ENCODE results near the gene DHX35. TPM values are rescaled to one million over a fixed set of nuclear protein-coding genes. Genes with fewer than 3 reads are reported as not detected.

The DHX35 gene
- total RNA-seq, 4 donors from 2014 or later = 14.9 to 24.0 (median 15.9) TPM

DNA sequence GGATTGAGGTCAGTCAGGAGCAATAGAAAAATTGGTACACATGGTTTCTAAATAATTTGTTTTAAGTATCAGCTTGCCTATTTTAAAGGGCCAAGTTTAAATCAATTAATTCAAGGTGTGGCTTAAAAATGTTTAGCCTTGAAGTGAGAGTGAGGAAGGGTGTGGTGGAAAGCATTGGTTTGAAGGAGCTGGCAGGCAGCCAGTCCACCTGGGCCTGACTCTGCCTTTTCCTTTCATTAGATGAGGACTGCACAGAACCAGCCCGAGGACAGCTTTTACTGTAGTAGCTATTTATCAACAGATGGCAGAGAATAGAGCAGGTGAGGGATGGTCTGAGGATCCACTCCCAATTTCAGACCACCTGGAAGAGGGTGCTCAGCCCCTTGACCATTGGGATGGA, 42.4 kb downstream of the DHX35 start:
- H3K9me3 ChIP-seq = no peaks in the 10 kb centered on the region
- H3K4me1 ChIP-seq = no peaks in the 10 kb centered on the region
- no peak overlapping the region for H3K4me3 ChIP-seq
- no peak overlapping the region for H3K27ac ChIP-seq
- no peaks in the 10 kb centered on the region for H3K27me3 ChIP-seq
- DNase-seq (ENCODE audit: low spot score in 2 of 2) = no peak
- WGBS, 2 donors = 40 to 65% methylated on average over 1 of the region's 1 CpG
- TF ChIP-seq EP300 (IDR thresholded peaks at IDR 0.05) = no peak
- TF ChIP-seq, protein P1, sequence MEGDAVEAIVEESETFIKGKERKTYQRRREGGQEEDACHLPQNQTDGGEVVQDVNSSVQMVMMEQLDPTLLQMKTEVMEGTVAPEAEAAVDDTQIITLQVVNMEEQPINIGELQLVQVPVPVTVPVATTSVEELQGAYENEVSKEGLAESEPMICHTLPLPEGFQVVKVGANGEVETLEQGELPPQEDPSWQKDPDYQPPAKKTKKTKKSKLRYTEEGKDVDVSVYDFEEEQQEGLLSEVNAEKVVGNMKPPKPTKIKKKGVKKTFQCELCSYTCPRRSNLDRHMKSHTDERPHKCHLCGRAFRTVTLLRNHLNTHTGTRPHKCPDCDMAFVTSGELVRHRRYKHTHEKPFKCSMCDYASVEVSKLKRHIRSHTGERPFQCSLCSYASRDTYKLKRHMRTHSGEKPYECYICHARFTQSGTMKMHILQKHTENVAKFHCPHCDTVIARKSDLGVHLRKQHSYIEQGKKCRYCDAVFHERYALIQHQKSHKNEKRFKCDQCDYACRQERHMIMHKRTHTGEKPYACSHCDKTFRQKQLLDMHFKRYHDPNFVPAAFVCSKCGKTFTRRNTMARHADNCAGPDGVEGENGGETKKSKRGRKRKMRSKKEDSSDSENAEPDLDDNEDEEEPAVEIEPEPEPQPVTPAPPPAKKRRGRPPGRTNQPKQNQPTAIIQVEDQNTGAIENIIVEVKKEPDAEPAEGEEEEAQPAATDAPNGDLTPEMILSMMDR (IDR thresholded peaks at IDR 0.05) = no peak
- H3K36me3 ChIP-seq = peaks cover 0 to 99% (median 0%) of the 10 kb centered on the region in 3 donors

GRCh38 chr20:39009348-39009747, 47.2 kb downstream of the DHX35 start:
- no peaks in the 10 kb centered on the region for H3K27me3 ChIP-seq
- WGBS, 2 donors = 80 to 87% methylated on average over 1 of the region's 1 CpG
- no peaks in the 10 kb centered on the region for H3K9me3 ChIP-seq
- H3K36me3 ChIP-seq = peaks cover 0 to 95% (median 5%) of the 10 kb centered on the region in 3 donors
- TF ChIP-seq, protein P1 (IDR thresholded peaks at IDR 0.05) = no peak
- TF ChIP-seq POLR2A (IDR thresholded peaks at IDR 0.05) = no peak
- no peak for TF ChIP-seq EP300 (IDR thresholded peaks at IDR 0.05)
- no peak overlapping the region for H3K27ac ChIP-seq
- no peak overlapping the region for H3K4me3 ChIP-seq
- DNase-seq (ENCODE audit: low spot score in 2 of 2) = no peak
- no peaks in the 10 kb centered on the region for H3K4me1 ChIP-seq

GRCh38 chr20:39010496-39010895, 48.4 kb downstream of the DHX35 start:
- H3K4me1 ChIP-seq = no peaks in the 10 kb centered on the region
- WGBS, 2 donors = 75 to 87% methylated on average over 1 of the region's 1 CpG
- H3K9me3 ChIP-seq = no peaks in the 10 kb centered on the region
- no peaks in the 10 kb centered on the region for H3K27me3 ChIP-seq
- H3K36me3 ChIP-seq = peaks cover 0 to 96% (median 5%) of the 10 kb centered on the region in 3 donors
- DNase-seq (ENCODE audit: low spot score in 2 of 2) = no peak
- TF ChIP-seq, protein P1 (IDR thresholded peaks at IDR 0.05) = no peak
- TF ChIP-seq POLR2A (IDR thresholded peaks at IDR 0.05) = no peak
- no peak for TF ChIP-seq EP300 (IDR thresholded peaks at IDR 0.05)
- H3K4me3 ChIP-seq = no peak overlapping the region
- H3K27ac ChIP-seq = no peak overlapping the region

GRCh38 chr20:39013662-39014109, 51.5 kb downstream of the DHX35 start:
- Histone ChIP-seq H3K27me3 (no peaks in the 10 kb centered on the region), H3K4me1 (no peaks in the 10 kb centered on the region), H3K4me3 (no peak overlapping the region), H3K27ac (no peak overlapping the region), H3K9me3 (no peaks in the 10 kb centered on the region), H3K36me3 (peaks cover 0 to 94% (median 5%) of the 10 kb centered on the region in 3 donors)
- TF ChIP-seq, protein P1 (IDR thresholded peaks at IDR 0.05) = no peak
- TF ChIP-seq EP300 (IDR thresholded peaks at IDR 0.05) = no peak
- TF ChIP-seq POLR2A (IDR thresholded peaks at IDR 0.05) = no peak
- WGBS, 2 donors = 94 to 95% methylated on average over 2 of the region's 2 CpGs
- no peak for DNase-seq (ENCODE audit: low spot score in 2 of 2)

- Histone ChIP-seq H3K4me1 (no peaks in the 10 kb centered on the region), H3K27me3 (no peaks in the 10 kb centered on the region), H3K9me3 (no peaks in the 10 kb centered on the region), H3K36me3 (peaks cover 0 to 92% (median 0%) of the 10 kb centered on the region in 3 donors), H3K4me3 (no peak overlapping the region), H3K27ac (no peak overlapping the region)
- WGBS, 2 donors = 88 to 96% methylated on average over 3 of the region's 3 CpGs
- no peak for DNase-seq (ENCODE audit: low spot score in 2 of 2)
- TF ChIP-seq, protein P1 (IDR thresholded peaks at IDR 0.05) = no peak
- no peak for TF ChIP-seq EP300 (IDR thresholded peaks at IDR 0.05)
- TF ChIP-seq POLR2A (IDR thresholded peaks at IDR 0.05) = no peak
Measured at GRCh38 chr20:39016041-39016440, 53.9 kb downstream of the DHX35 start.

Data from tibial nerve (tissue), 4 donors.